Measurements from ENCODE around the gene LMOD3. TPM values are rescaled to one million over a fixed set of nuclear protein-coding genes. Genes with fewer than 3 reads are reported as not detected.

The LMOD3 gene
- total and polyA plus RNA-seq, 2 of the 8 experiments (the other 6 are each of a cell fraction or from before 2014, with no cell fraction given): not detected

DNA sequence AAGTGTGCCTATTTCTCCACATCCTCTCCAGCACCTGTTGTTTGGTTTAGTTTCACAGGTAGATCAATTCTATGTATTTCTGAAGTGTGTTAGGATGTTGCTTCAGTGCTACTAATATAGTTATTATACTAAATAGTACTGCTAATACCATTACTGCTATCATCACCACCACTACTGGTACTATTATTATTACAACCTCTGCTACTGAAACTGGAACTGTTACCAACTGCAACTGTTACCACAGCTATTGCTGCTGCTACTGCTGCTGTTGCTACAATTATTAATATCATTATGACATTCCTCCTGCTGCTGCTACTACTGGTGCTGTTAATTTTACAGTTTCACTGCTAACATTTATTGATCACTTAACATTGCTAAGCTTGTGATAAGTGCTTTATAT, 8.3 kb upstream of the LMOD3 start:
- Histone ChIP-seq H2BK120ac (replicated peaks; ENCODE audit: low read depth, low read length) (no peak overlapping the region), H3K4me2 (ENCODE audit: insufficient read depth in 1 of 2, low read depth in 2 of 2, low read length in 2 of 2) (no peak overlapping the region), H3K56ac (replicated peaks; ENCODE audit: insufficient read length, low read depth, low read length) (no peak overlapping the region), H3K79me1 (ENCODE audit: low read depth, low read length) (no peaks in the 10 kb centered on the region), H3K9me3 (ENCODE audit: insufficient read depth in 2 of 2, low read depth in 1 of 2, low read length in 1 of 2) (no peaks in the 10 kb centered on the region), H3K4me1 (replicated peaks in 1 of 4; ENCODE audit: control insufficient read depth in 3 of 4, insufficient read depth in 4 of 4, low read length in 3 of 4) (no peaks in the 10 kb centered on the region), H2AFZ (ENCODE audit: low read length) (no peak overlapping the region), H2BK20ac (ENCODE audit: low read length) (no peak overlapping the region), H4K20me1 (replicated peaks in 1 of 2; ENCODE audit: control insufficient read depth in 1 of 2, insufficient read depth in 2 of 2, low read length in 2 of 2) (no peaks in the 10 kb centered on the region), H2BK5ac (ENCODE audit: low read depth, low read length) (no peak overlapping the region), H2AK5ac (ENCODE audit: low read depth, low read length) (no peak overlapping the region), H4K5ac (ENCODE audit: insufficient read length, low read depth, low read length) (no peak overlapping the region), H2BK15ac (ENCODE audit: low read length) (no peak overlapping the region), H3K27ac (ENCODE audit: low read depth, low read length) (no peak overlapping the region), H3K23me2 (ENCODE audit: low read depth, low read length) (no peaks in the 10 kb centered on the region; the same call in 1 of the 2 replicates), H3K4ac (replicated peaks; ENCODE audit: insufficient read length, low read depth, low read length) (no peak overlapping the region), H4K91ac (replicated peaks; ENCODE audit: insufficient read length, low read length) (no peak overlapping the region), H3K9ac (replicated peaks in 1 of 4; ENCODE audit: extremely low read depth in 1 of 4, low read depth in 3 of 4, low read length in 3 of 4) (no peak overlapping the region), H3K27me3 (replicated peaks in 1 of 4; ENCODE audit: control insufficient read depth in 3 of 4, extremely low read depth in 1 of 4, insufficient read depth in 3 of 4, low read length in 3 of 4) (no peaks in the 10 kb centered on the region), H2BK12ac (ENCODE audit: low read depth, low read length) (no peak overlapping the region), H3K18ac (ENCODE audit: extremely low read depth, low read length) (no peak overlapping the region), H3K79me2 (ENCODE audit: control insufficient read depth in 1 of 2, insufficient read depth in 2 of 2, low read length in 2 of 2) (no peaks in the 10 kb centered on the region), H3K14ac (ENCODE audit: insufficient read length) (no peak overlapping the region), H3K23ac (ENCODE audit: insufficient read length) (no peak overlapping the region), H4K8ac (ENCODE audit: extremely low read depth, insufficient read depth, low read length) (no peak overlapping the region), H3K36me3 (ENCODE audit: control insufficient read depth in 2 of 4, insufficient read depth in 4 of 4, low read length in 3 of 4) (no peaks in the 10 kb centered on the region), H3K4me3 (ENCODE audit: extremely low read depth in 1 of 4, insufficient read depth in 2 of 4, low read depth in 3 of 4, low read length in 4 of 4) (no peak overlapping the region)
- ChIA-PET POLR2A (ENCODE audit: partially characterized antibody) (no interaction called here), CTCF (ENCODE audit: partially characterized antibody) (interaction anchor here (1.2 to 3.5 kb wide), 7 partner anchors 9 to 817 kb away, joined by 3 to 33 read pairs (median 4); partner anchors contain the start of gene LMOD3)
- FAIRE-seq (no peak), DNase-seq (ENCODE audit: low read depth in 1 of 2, low spot score in 2 of 2) (no peak)
- no peak for TF ChIP-seq CBX5 (IDR thresholded peaks at IDR 0.05; ENCODE audit: low read depth, low read length)
- no peak for TF ChIP-seq TAF1 (IDR thresholded peaks at IDR 0.05; ENCODE audit: low read depth, low read length)
- TF ChIP-seq YY1 (IDR thresholded peaks at IDR 0.05; ENCODE audit: low read depth, low read length): no peak
- TF ChIP-seq CTBP2 (IDR thresholded peaks at IDR 0.05; ENCODE audit: borderline replicate concordance, insufficient read depth, insufficient read length, low read length): no peak
- no peak for TF ChIP-seq KDM1A (IDR thresholded peaks at IDR 0.05; ENCODE audit: borderline replicate concordance, low read length)
- TF ChIP-seq SIRT6 (IDR thresholded peaks at IDR 0.05; ENCODE audit: low read length): no peak
- TF ChIP-seq RFX5 (IDR thresholded peaks at IDR 0.05; ENCODE audit: borderline replicate concordance, low read depth, low read length): no peak
- no peak for TF ChIP-seq POLR2AphosphoS5 (IDR thresholded peaks at IDR 0.05; ENCODE audit: low read depth, low read length)
- TF ChIP-seq PHF8 (conservative IDR thresholded peaks at IDR 0.05; ENCODE audit: low read depth, low read length): no peak
- TF ChIP-seq HDAC2 (IDR thresholded peaks at IDR 0.05; ENCODE audit: borderline replicate concordance in 1 of 2, low read depth in 2 of 2, low read length in 2 of 2): no peak
- no peak for TF ChIP-seq CHD2 (IDR thresholded peaks at IDR 0.05; ENCODE audit: low read length)
- no peak for TF ChIP-seq ZNF274 (IDR thresholded peaks at IDR 0.05; ENCODE audit: borderline replicate concordance, extremely low read depth, low read length)
- TF ChIP-seq MAX (IDR thresholded peaks at IDR 0.05): no peak
- no peak for TF ChIP-seq MAFK (IDR thresholded peaks at IDR 0.05; ENCODE audit: low read depth, low read length)
- TF ChIP-seq HDAC6 (IDR thresholded peaks at IDR 0.05; ENCODE audit: low read depth, low read length): no peak
- TF ChIP-seq NRF1 (IDR thresholded peaks at IDR 0.05; ENCODE audit: low read depth, low read length): no peak

All from H1 (cell line).